Activated T-cell treated with anti-CD3 and anti-CD28 coated beads, Interleukin-2, amount 50 U/mL, for 72 hours (primary cell): Measurements from ENCODE around the gene RIMS1. TPM values are rescaled to one million over a fixed set of nuclear protein-coding genes. Genes with fewer than 3 reads are reported as not detected.

Experiments
- ATAC-seq, 2 donors: fragments of 150-1000 bp; cut with Tn5 transposase; replicated peaks in 1 of 2; 2 replicates each; pipeline ENCODE4 v1.10.0; 2021; ENCODE audit warnings: moderate library complexity in 2 of 2, mild to moderate bottlenecking in 1 of 2
- DNase-seq, 2 donors: peaks; one replicate each; pipeline ENCODE4 v3.0.0; 2021 to 2022; ENCODE audit warnings: mixed read lengths in 1 of 2
- H3K27ac Mint-ChIP-seq: one replicate; pipeline ENCODE4 v1.8.0; 2022; ENCODE audit warnings: mild to moderate bottlenecking, moderate library complexity, mixed read lengths
- H3K27me3 Mint-ChIP-seq: one replicate; pipeline ENCODE4 v1.8.0; 2022; ENCODE audit warnings: low read depth, mixed read lengths
- H3K36me3 Mint-ChIP-seq, 2 donors: one replicate each; pipeline ENCODE4 v1.8.0; 2022; ENCODE audit warnings: mixed read lengths in 2 of 2, mild to moderate bottlenecking in 1 of 2; ENCODE audit not compliant: insufficient read depth in 2 of 2
- H3K4me1 Mint-ChIP-seq: one replicate; pipeline ENCODE4 v1.8.0; 2022; ENCODE audit warnings: low read depth, mixed read lengths
- H3K4me3 Mint-ChIP-seq, 2 donors: one replicate each; pipeline ENCODE4 v1.8.0; 2022; ENCODE audit warnings: mild to moderate bottlenecking in 2 of 2, mixed read lengths in 2 of 2, moderate library complexity in 2 of 2
- H3K9me3 Mint-ChIP-seq, 2 donors: one replicate each; pipeline ENCODE4 v1.8.0; 2022; ENCODE audit warnings: mixed read lengths in 2 of 2
- total RNA-seq, 2 donors: library from RNA; stranded (reverse); gene quantifications; one replicate each; pipeline ENCODE4 v1.2.3, GENCODE V29; 2022

Gene RIMS1, protein sequence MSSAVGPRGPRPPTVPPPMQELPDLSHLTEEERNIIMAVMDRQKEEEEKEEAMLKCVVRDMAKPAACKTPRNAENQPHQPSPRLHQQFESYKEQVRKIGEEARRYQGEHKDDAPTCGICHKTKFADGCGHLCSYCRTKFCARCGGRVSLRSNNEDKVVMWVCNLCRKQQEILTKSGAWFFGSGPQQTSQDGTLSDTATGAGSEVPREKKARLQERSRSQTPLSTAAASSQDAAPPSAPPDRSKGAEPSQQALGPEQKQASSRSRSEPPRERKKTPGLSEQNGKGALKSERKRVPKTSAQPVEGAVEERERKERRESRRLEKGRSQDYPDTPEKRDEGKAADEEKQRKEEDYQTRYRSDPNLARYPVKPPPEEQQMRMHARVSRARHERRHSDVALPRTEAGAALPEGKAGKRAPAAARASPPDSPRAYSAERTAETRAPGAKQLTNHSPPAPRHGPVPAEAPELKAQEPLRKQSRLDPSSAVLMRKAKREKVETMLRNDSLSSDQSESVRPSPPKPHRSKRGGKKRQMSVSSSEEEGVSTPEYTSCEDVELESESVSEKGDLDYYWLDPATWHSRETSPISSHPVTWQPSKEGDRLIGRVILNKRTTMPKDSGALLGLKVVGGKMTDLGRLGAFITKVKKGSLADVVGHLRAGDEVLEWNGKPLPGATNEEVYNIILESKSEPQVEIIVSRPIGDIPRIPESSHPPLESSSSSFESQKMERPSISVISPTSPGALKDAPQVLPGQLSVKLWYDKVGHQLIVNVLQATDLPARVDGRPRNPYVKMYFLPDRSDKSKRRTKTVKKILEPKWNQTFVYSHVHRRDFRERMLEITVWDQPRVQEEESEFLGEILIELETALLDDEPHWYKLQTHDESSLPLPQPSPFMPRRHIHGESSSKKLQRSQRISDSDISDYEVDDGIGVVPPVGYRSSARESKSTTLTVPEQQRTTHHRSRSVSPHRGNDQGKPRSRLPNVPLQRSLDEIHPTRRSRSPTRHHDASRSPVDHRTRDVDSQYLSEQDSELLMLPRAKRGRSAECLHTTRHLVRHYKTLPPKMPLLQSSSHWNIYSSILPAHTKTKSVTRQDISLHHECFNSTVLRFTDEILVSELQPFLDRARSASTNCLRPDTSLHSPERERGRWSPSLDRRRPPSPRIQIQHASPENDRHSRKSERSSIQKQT (N-terminal part only)
- not detected for total RNA-seq

DNA sequence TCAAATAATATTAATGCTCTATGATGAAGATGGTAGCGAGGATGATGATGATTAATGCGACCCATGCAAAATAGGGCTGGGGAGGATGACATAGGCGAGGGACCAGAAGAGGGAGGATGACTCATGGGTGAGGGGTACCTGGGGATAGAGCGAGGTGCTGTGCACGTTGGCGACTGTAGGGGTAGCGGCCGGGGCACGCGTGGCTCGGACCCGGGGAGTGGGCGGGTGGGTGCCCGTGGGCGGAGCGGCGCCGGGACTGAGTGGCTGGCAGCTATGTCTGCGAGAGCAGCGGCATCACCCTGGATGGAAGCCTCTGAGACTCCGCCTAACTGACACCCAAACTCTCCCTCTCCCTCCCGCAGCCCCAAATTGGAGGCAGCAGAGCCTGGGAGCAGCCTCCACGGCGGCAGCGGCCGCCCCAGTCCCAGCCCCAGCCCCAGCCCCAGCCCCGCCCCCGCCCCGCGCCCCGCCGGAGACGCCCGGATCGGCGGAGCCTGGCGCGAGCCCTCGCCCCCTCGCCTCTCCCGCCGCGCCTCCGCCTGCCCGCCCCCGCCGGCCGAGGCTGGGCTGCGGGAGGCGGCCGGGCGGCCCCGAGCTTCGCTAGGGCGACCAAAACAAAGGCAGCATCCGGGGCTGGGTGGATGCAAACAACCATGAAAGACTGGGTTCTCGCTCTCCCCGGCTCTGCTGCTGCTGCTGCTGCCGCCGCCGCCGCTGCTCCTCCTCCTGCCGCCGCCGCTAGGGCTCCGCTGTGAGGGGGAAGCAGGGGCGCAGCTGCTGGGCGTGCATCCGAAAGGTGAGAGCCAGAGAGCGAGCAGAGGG lies at the start of gene RIMS1:
TSS of gene RIMS1 (plus strand) at position 367 of the 822 bp plus-strand sequence. CDS start 474 bp downstream, outside the sequence.
- no peak within 1 kb of the TSS for H3K27ac Mint-ChIP-seq
- ATAC-seq (peak; percentile 33 to 45), DNase-seq (no peak)
- H3K4me3 Mint-ChIP-seq: peak within 1 kb of the TSS; percentile 71
- H3K27me3 Mint-ChIP-seq: peaks cover 32% of the 10 kb centered on the region
- peaks cover 4% of the 10 kb centered on the region for H3K4me1 Mint-ChIP-seq
- peaks cover 3% of the 10 kb centered on the region in 2 donors for H3K36me3 Mint-ChIP-seq
- H3K9me3 Mint-ChIP-seq: peaks cover 2 to 5% of the 10 kb centered on the region in 2 donors

DNA sequence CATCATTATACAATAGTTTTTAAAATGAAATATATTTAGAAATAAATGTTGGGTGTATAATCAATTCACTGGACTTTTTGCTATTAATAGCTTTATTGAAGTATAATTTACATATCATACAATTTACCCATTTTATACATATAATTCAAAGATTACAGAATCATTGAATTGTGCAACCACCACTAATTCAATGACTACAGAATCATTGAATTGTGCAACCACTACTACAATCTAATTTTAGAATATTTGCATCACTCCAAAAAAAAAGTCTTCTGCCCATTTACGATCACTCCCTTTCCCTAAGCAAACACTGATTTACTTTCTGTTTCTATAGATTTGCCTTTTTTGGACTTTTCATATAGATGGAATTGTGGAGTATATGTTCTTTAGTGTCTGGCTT lies 35.1 kb upstream of the RIMS1 start:
- H3K27me3 Mint-ChIP-seq: no peaks in the 10 kb centered on the region
- H3K36me3 Mint-ChIP-seq: no peaks in the 10 kb centered on the region
- ATAC-seq (no peak), DNase-seq (no peak)
- no peaks in the 10 kb centered on the region for H3K4me1 Mint-ChIP-seq
- no peak overlapping the region for H3K4me3 Mint-ChIP-seq
- no peak overlapping the region for H3K27ac Mint-ChIP-seq
- peaks cover 4 to 5% of the 10 kb centered on the region in 2 donors for H3K9me3 Mint-ChIP-seq

DNA sequence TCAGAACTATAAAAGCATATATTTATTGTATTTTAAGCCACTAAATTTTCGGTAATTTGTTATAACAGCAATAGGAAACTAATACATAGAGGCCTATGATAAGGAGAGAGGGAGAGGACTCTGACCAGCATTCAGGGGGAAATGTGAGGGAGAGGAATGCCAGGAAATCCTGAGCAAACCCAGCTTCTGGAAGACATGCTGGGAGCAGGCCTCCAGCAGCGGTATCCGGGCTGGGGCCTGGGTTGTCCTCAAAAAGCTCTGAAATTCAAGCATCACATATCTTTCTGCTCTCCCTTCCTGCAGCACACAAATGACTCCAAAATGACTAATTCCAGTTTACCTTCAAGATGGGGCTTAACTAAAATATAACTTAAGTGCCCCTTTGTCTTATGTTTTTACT lies 33.4 kb upstream of the RIMS1 start:
- Mint-ChIP-seq H3K4me3 (no peak overlapping the region), H3K27me3 (no peaks in the 10 kb centered on the region), H3K4me1 (no peaks in the 10 kb centered on the region), H3K36me3 (no peaks in the 10 kb centered on the region), H3K9me3 (peaks cover 5 to 6% of the 10 kb centered on the region in 2 donors), H3K27ac (no peak overlapping the region)
- DNase-seq (no peak), ATAC-seq (no peak)

DNA sequence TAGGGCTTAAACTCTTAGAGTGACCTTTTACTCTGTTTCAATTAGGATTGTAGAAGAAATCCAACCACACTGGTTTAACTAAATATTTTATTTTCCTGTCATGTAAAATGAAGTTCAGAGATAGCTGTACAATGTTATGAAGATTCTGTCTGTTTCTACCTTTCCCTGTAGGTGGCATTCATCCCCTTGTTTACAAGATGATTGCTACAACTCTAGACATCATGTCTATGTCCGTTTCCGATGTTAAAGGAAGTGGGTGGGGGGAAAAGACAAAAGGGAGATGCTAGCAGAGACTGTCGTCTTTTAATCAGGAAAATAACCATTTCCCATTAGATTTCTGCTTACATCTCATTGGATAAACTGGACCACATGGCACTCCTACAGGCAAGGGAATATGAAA lies 30.9 kb upstream of the RIMS1 start:
- Mint-ChIP-seq H3K27me3 (no peaks in the 10 kb centered on the region), H3K4me1 (no peaks in the 10 kb centered on the region), H3K4me3 (no peak overlapping the region), H3K36me3 (no peaks in the 10 kb centered on the region), H3K9me3 (peaks cover 0 to 6% of the 10 kb centered on the region in 2 donors), H3K27ac (no peak overlapping the region)
- ATAC-seq: no peak
- no peak for DNase-seq

DNA sequence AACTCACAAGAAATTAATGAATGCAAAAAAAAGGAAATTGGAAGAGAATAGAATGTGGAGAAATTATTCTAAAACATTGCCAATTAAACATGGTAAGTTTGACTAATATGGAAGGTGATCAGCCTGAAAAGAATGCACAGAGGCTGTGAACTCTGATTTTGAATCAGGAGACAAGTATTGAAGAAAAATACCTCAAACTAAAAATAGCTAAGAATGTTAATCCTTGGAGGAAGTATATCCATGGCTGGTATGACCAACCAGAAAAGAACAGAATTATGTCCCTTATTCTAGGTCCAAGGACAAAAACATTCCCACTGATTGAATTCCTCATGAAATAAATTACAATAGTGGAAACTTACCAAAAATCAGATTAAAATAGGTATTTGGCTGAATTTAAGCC lies 7.3 kb upstream of the RIMS1 start:
- Mint-ChIP-seq H3K36me3 (no peaks in the 10 kb centered on the region), H3K4me1 (no peaks in the 10 kb centered on the region), H3K4me3 (no peak overlapping the region), H3K9me3 (peaks cover 2% of the 10 kb centered on the region in 2 donors), H3K27me3 (no peaks in the 10 kb centered on the region), H3K27ac (no peak overlapping the region)
- DNase-seq (no peak), ATAC-seq (no peak)

DNA sequence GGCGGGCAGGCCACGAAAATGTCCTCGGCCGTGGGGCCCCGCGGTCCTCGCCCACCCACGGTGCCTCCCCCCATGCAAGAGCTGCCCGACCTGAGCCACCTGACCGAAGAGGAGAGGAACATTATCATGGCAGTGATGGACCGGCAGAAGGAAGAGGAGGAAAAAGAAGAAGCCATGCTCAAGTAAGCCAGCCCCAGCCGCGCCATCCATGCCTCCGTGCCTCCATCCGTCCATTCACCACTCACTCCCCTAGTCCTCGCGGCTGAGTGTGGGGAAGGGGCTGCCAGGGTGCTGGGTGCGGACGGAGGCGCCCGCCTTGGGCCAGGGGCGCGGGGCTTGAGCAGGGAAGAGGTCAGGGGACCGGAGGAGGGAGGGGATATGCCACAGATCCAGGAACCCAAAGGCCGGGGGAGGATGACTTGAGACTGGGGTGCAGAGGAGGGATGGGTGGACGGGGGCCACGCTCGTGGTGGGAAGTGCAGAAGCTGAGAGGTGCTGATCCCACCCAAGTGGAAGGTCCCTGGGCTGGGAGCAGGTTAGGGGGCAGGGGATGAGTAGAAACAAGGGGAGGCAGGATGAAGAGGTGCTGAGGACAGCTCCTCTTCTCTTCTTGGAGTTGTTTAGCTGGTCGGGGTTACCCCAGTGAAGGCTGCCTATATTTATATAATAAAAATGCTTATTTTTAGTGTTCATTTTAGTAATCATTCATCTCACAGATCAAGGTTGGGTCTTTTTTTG lies 825 bp downstream of the RIMS1 start:
- no peak for DNase-seq
- H3K9me3 Mint-ChIP-seq: peaks cover 2 to 4% of the 10 kb centered on the region in 2 donors
- no peak for ATAC-seq
- H3K4me3 Mint-ChIP-seq: peak overlapping the region; percentile 29 to 43
- H3K36me3 Mint-ChIP-seq: peaks cover 3% of the 10 kb centered on the region in 2 donors
- no peak overlapping the region for H3K27ac Mint-ChIP-seq
- peaks cover 4% of the 10 kb centered on the region for H3K4me1 Mint-ChIP-seq
- H3K27me3 Mint-ChIP-seq: peaks cover 32% of the 10 kb centered on the region

DNA sequence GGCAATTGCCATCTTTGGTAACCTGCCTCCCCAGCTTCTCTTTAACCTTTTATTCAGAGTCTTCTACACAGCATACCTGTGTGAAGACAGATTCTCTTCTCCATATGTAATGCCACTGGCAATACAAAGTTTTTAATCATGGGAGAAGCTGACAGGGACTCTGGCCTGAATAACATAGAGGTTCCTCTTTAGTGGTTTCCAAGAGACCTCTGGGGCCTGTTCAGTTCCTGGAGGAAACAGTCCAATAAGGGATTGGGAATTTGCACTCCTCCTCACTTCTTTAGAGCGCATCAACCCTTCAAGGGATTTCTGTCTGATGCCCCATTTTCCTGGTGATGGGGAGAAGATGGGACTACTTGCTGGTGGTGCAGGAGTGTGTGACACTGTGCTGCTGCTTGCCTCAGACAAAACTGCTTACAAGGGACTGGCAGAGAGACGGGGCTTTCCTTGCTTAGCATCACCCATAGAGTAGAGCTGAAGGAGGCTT lies 1.4 kb downstream of the RIMS1 start:
- Mint-ChIP-seq H3K9me3 (peaks cover 2 to 4% of the 10 kb centered on the region in 2 donors), H3K36me3 (peaks cover 3% of the 10 kb centered on the region in 2 donors), H3K27ac (no peak overlapping the region)

DNA sequence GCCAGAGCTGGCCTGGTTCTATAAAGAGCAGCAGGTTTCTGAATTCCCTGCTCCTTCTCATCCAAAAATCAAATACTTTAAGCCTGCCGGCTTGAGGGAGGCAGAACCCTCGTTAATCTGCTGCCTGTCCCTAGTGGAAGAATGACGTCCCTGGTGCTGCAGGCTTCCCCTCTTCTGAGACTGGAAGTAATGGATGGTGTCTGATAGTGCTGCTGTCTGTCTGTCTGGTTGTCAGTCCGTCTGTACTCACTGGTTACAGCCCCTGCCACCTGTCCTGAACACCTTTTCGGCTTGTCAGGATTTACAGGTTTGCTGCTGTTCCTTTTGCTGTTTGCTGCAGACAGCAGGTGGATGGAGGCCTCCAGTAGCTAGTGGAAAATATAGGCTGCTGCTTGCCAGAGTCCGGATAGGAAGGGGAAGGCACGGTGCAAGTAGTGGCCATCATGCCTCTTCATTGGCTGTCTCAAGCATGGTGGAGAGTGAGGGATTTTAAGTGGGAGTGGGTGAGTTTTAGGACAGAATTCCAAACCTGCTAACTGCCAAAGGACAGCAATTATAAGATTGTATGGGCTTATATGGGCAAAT lies 2.5 kb downstream of the RIMS1 start:
- peaks cover 4% of the 10 kb centered on the region for H3K4me1 Mint-ChIP-seq
- peaks cover 2 to 4% of the 10 kb centered on the region in 2 donors for H3K9me3 Mint-ChIP-seq
- DNase-seq (no peak), ATAC-seq (no peak)
- H3K27me3 Mint-ChIP-seq: peaks cover 32% of the 10 kb centered on the region
- H3K4me3 Mint-ChIP-seq: no peak overlapping the region
- H3K27ac Mint-ChIP-seq: no peak overlapping the region
- peaks cover 3% of the 10 kb centered on the region in 2 donors for H3K36me3 Mint-ChIP-seq

More for the DNA sequence above, 1.4 kb downstream of the RIMS1 start:
- no peak overlapping the region for H3K4me3 Mint-ChIP-seq
- peaks cover 32% of the 10 kb centered on the region for H3K27me3 Mint-ChIP-seq
- no peak for DNase-seq
- peaks cover 4% of the 10 kb centered on the region for H3K4me1 Mint-ChIP-seq
- no peak for ATAC-seq

DNA sequence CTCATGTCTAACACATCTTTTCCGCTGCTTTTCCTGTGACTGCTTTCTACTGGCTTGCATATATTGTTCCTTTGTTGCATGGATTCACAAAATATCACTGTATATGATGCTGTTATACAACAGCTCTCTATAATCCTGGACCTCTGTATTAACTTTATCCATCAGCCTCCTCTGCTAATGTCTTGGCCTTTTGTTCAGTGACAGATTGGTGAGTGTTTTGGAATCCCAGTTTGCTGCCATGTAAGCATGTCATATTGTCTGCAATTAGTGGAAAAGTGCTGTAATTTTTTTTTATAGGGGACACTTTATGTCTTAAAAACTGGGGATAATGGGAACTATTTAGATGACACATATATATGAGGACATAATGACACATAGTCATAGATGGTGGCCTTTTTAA lies 3.0 kb downstream of the RIMS1 start:
- DNase-seq (no peak), ATAC-seq (no peak)
- peaks cover 30% of the 10 kb centered on the region for H3K27me3 Mint-ChIP-seq
- peaks cover 3% of the 10 kb centered on the region in 2 donors for H3K36me3 Mint-ChIP-seq
- H3K4me3 Mint-ChIP-seq: no peak overlapping the region
- no peak overlapping the region for H3K27ac Mint-ChIP-seq
- peaks cover 4% of the 10 kb centered on the region for H3K4me1 Mint-ChIP-seq
- H3K9me3 Mint-ChIP-seq: peaks cover 2 to 4% of the 10 kb centered on the region in 2 donors

DNA sequence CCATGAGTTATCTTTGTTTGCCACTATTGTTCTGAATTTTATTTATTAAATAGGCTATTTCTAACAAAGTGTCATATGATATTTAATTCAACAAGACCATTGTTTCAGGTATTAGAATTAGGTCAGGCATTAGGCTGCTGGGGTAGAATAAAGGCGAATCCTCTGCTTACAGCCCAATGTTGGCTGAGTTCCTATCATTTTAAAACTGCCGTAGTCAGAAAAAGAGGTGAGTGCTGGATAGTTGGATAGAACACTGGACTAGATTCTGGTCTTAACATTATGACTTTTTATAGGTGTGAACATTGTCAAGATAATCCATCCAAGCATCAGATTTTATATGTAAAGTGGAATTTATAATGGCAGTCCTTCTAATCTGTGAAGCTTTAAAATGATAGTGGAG lies 6.3 kb downstream of the RIMS1 start:
- H3K4me1 Mint-ChIP-seq: no peaks in the 10 kb centered on the region
- H3K4me3 Mint-ChIP-seq: no peak overlapping the region
- H3K36me3 Mint-ChIP-seq: no peaks in the 10 kb centered on the region
- no peak for ATAC-seq
- DNase-seq: no peak
- H3K27ac Mint-ChIP-seq: no peak overlapping the region
- H3K9me3 Mint-ChIP-seq: no peaks in the 10 kb centered on the region
- H3K27me3 Mint-ChIP-seq: peaks cover 11% of the 10 kb centered on the region

DNA sequence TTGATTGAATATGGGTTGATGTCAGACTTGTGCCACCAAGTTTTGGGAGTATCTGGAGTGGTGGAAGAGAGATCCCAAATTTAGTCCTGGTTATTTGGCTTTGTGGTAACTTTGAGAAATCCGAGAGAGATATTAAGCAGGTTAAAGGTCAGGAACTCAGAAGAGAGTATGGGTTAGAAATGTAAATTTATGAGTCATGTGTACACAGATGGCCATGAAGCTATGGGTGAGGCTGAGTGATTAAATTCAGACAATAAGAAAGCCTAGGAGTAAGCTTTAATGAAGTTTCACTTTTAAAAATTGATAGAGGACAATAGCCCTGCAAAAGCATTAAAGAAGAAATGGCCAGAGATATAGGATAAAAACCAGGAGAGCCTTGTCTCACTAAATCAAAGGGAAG lies 14.3 kb downstream of the RIMS1 start:
- no peaks in the 10 kb centered on the region for H3K4me1 Mint-ChIP-seq
- H3K27ac Mint-ChIP-seq: no peak overlapping the region
- H3K36me3 Mint-ChIP-seq: no peaks in the 10 kb centered on the region
- DNase-seq: no peak
- H3K9me3 Mint-ChIP-seq: peaks cover 0 to 1% of the 10 kb centered on the region in 2 donors
- no peak overlapping the region for H3K4me3 Mint-ChIP-seq
- no peak for ATAC-seq
- H3K27me3 Mint-ChIP-seq: no peaks in the 10 kb centered on the region
